ENCODE data around the gene CCNG1. TPM values are rescaled to one million over a fixed set of nuclear protein-coding genes. Genes with fewer than 3 reads are reported as not detected.

The CCNG1 gene
- total RNA-seq, 1 donor from 2014 or later = 71.2 TPM

DNA sequence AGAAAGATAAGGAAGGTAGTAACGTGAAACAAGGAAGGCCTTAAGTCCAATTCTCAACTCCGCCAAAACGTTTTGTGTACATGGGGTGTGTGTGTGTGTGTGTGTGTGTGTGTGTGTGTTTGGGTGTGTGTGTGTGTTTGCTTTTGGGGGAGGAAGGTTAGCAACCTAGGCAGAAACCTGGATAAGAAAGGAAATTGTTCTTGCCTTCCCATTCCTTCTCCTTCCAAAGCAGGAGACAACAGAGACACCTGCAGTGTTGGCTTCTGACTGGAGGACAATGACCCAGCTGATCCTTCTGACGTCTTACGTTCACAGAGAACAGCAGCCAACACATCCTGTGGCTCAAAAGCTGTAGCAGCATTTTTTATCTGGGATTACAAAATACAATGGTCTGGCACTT is 4.1 kb upstream of the CCNG1 start:
- Mint-ChIP-seq H3K4me3 (no peak overlapping the region), H3K27ac (no peak overlapping the region), H3K4me1 (peaks cover 16% of the 10 kb centered on the region), H3K27me3 (no peaks in the 10 kb centered on the region), H3K36me3 (ENCODE audit: low read depth) (peaks cover 2% of the 10 kb centered on the region), H3K9me3 (no peaks in the 10 kb centered on the region)
- TF ChIP-seq, protein P1, sequence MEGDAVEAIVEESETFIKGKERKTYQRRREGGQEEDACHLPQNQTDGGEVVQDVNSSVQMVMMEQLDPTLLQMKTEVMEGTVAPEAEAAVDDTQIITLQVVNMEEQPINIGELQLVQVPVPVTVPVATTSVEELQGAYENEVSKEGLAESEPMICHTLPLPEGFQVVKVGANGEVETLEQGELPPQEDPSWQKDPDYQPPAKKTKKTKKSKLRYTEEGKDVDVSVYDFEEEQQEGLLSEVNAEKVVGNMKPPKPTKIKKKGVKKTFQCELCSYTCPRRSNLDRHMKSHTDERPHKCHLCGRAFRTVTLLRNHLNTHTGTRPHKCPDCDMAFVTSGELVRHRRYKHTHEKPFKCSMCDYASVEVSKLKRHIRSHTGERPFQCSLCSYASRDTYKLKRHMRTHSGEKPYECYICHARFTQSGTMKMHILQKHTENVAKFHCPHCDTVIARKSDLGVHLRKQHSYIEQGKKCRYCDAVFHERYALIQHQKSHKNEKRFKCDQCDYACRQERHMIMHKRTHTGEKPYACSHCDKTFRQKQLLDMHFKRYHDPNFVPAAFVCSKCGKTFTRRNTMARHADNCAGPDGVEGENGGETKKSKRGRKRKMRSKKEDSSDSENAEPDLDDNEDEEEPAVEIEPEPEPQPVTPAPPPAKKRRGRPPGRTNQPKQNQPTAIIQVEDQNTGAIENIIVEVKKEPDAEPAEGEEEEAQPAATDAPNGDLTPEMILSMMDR (IDR thresholded peaks at IDR 0.05) = no peak
- ATAC-seq (ENCODE audit: low read depth) = no peak
- ChIA-PET CTCF (interaction anchor here (1.2 kb wide), 1 partner anchor 25 kb away, joined by 3 read pairs; no protein-coding TSS in a partner anchor), POLR2A (no interaction called here)
- intact Hi-C loops (cut with micrococcal nuclease) = no loop called here
- DNase-seq = no peak

DNA sequence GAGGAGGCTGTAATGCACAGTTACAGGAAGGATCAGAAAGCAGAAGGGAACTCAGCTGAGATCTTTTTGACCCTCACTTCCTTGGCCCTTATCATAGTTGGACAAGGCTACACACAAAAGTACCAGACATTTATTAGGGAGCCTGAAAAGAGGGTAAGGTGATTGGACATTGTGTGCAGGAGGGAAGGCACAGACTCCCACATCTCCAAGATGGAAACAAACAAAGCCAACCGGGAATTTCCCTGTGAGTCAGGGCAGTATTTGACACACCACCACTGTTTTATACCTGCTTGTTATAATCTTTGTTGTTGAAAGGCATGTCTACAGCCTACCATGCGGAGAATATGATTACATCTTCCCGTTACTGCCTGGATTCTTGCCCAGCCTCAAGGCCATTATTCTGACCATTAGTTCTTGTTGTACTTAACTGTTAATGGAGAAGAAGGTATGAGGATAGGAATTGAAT is 3.0 kb upstream of the CCNG1 start:
- Mint-ChIP-seq H3K4me3 (no peak overlapping the region), H3K36me3 (ENCODE audit: low read depth) (peaks cover 3% of the 10 kb centered on the region), H3K27ac (no peak overlapping the region), H3K9me3 (no peaks in the 10 kb centered on the region), H3K27me3 (no peaks in the 10 kb centered on the region), H3K4me1 (peaks cover 28% of the 10 kb centered on the region)
- intact Hi-C loops (cut with micrococcal nuclease) = no loop called here
- CTCF ChIA-PET = no interaction called here
- POLR2A ChIA-PET = interaction anchor here (0.7 kb wide), 1 partner anchor 26 kb away, joined by 3 read pairs; the partner anchor contains the start of genes HMMR and NUDCD2
- TF ChIP-seq, protein P1 (IDR thresholded peaks at IDR 0.05) = no peak
- ATAC-seq (ENCODE audit: low read depth) = no peak
- DNase-seq = no peak

DNA sequence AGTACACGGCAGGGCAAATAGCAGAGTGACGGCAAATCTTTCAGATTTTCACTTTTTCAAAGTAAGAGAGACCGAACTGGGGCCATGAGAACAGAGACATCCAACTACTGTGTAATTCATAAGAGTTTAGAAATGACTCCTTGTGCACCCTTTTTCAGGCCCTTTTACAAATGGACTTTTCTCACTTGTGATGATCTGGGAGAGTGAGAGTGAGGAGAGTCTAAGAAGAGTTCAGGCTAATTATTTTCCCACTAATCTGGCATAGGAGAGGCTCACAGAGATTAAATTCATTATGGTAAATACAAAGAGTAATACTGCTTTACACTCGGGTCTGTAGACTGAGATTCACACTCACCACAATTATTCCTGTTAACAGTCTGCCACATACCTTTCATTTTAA is 880 bp upstream of the CCNG1 start:
- POLR2A ChIA-PET = no interaction called here
- intact Hi-C loops (cut with micrococcal nuclease) = no loop called here
- H3K36me3 Mint-ChIP-seq (ENCODE audit: low read depth) = peaks cover 18% of the 10 kb centered on the region
- peaks cover 34% of the 10 kb centered on the region for H3K4me1 Mint-ChIP-seq
- H3K9me3 Mint-ChIP-seq = no peaks in the 10 kb centered on the region
- CTCF ChIA-PET = no interaction called here
- H3K27me3 Mint-ChIP-seq = no peaks in the 10 kb centered on the region
- DNase-seq = no peak
- H3K27ac Mint-ChIP-seq = peak overlapping the region; percentile 89
- H3K4me3 Mint-ChIP-seq = peak overlapping the region; percentile 89
- TF ChIP-seq, protein P1 (IDR thresholded peaks at IDR 0.05) = no peak
- no peak for ATAC-seq (ENCODE audit: low read depth)

DNA sequence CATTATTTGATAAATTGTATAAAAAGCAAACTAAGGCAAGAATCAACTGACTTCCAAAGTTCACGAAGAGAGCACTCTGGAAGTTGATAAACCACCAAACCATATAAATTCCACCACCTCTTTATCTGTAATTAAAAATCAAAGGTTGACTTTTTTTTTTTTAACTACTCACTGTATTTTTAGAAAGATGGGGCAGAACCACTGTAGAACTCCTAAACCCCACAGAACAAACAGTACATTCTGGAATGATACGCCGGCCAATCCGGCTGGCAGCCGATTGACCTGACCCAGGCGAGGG is 435 bp upstream of the CCNG1 start:
- H3K4me3 Mint-ChIP-seq = peak overlapping the region; percentile 89
- peaks cover 34% of the 10 kb centered on the region for H3K4me1 Mint-ChIP-seq
- intact Hi-C loops (cut with micrococcal nuclease) = loop anchor here (1.0 kb wide), 3 partner anchors 23 to 478 kb away; partner anchors contain the start of genes HMMR, MAT2B and NUDCD2
- ChIA-PET CTCF (interaction anchor here (1.5 kb wide), 1 partner anchor 23 kb away, joined by 7 read pairs; the partner anchor contains the start of genes HMMR and NUDCD2), POLR2A (interaction anchor here (1.0 to 3.6 kb wide), 5 partner anchors 23 to 70 kb away, joined by 3 to 91 read pairs (median 5); partner anchors contain the start of genes HMMR, MAT2B and NUDCD2)
- peaks cover 20% of the 10 kb centered on the region for H3K36me3 Mint-ChIP-seq (ENCODE audit: low read depth)
- no peak for DNase-seq
- H3K9me3 Mint-ChIP-seq = no peaks in the 10 kb centered on the region
- TF ChIP-seq, protein P1 (IDR thresholded peaks at IDR 0.05) = no peak
- no peaks in the 10 kb centered on the region for H3K27me3 Mint-ChIP-seq
- H3K27ac Mint-ChIP-seq = peak overlapping the region; percentile 89
- no peak for ATAC-seq (ENCODE audit: low read depth)

DNA sequence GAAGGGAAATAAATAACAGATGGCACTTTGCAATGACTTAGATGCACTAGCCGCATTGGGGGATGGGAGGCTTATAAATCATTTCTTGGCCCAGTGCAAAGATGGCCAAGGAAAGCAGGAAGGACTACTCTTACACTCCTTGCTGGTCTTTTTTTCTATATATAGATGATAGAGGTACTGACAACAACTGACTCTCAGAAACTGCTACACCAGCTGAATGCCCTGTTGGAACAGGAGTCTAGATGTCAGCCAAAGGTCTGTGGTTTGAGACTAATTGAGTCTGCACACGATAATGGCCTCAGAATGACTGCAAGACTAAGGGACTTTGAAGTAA is 1.7 kb downstream of the CCNG1 start:
- intact Hi-C loops (cut with micrococcal nuclease) = no loop called here
- DNase-seq (no peak), ATAC-seq (ENCODE audit: low read depth) (no peak)
- Mint-ChIP-seq H3K9me3 (no peaks in the 10 kb centered on the region), H3K27me3 (no peaks in the 10 kb centered on the region), H3K36me3 (ENCODE audit: low read depth) (peaks cover 40% of the 10 kb centered on the region), H3K4me3 (no peak overlapping the region), H3K27ac (no peak overlapping the region), H3K4me1 (peaks cover 34% of the 10 kb centered on the region)
- ChIA-PET POLR2A (interaction anchor here (3.6 kb wide), 1 partner anchor 21 kb away, joined by 91 read pairs; the partner anchor contains the start of genes HMMR and NUDCD2), CTCF (interaction anchor here (1.0 to 1.3 kb wide), 2 partner anchors 20 to 21 kb away, joined by 4 read pairs; partner anchors contain the start of gene HMMR)
- TF ChIP-seq, protein P1 (IDR thresholded peaks at IDR 0.05) = no peak
